Mesothelial cell of epicardium (in vitro differentiated cells): Measurements from ENCODE around the gene EIF1. TPM values are rescaled to one million over a fixed set of nuclear protein-coding genes. Genes with fewer than 3 reads are reported as not detected.

Source experiments
- DNase-seq, 2 experiments: peaks; one replicate each; pipeline ENCODE4 v3.0.0; 2021; ENCODE audit warnings: low spot score in 2 of 2; ENCODE audit not compliant: unreplicated experiment in 2 of 2
- H3K27ac Mint-ChIP-seq: 2 replicates; pipeline ENCODE4 v1.8.0; 2021; ENCODE audit warnings: mixed read lengths
- H3K27me3 Mint-ChIP-seq: 2 replicates; pipeline ENCODE4 v1.8.0; 2021; ENCODE audit warnings: low read depth, mixed read lengths
- H3K36me3 Mint-ChIP-seq: 2 replicates; pipeline ENCODE4 v1.8.0; 2021; ENCODE audit warnings: mixed read lengths
- H3K4me1 Mint-ChIP-seq: 2 replicates; pipeline ENCODE4 v1.8.0; 2021; ENCODE audit warnings: mixed read lengths
- H3K4me3 Mint-ChIP-seq: 2 replicates; pipeline ENCODE4 v1.8.0; 2021; ENCODE audit warnings: mild to moderate bottlenecking, moderate library complexity, mixed read lengths
- H3K9me3 Mint-ChIP-seq: 2 replicates; pipeline ENCODE4 v1.8.0; 2021; ENCODE audit warnings: mixed read lengths
- total RNA-seq: library from RNA; stranded (reverse); gene quantifications from 3 replicates; pipeline ENCODE4 v1.2.1, GENCODE V29; 2021
- TF ChIP-seq, protein P1 (sequence below): fragments of 200-600 bp; sonication (generic); IDR thresholded peaks from one replicate; pipeline ENCODE4 v1.5.0; 2021; ENCODE audit warnings: antibody characterized with exemption; ENCODE audit not compliant: unreplicated experiment

EIF1 gene
- total RNA-seq, 1 donor from 2014 or later, result 606 TPM

DNA sequence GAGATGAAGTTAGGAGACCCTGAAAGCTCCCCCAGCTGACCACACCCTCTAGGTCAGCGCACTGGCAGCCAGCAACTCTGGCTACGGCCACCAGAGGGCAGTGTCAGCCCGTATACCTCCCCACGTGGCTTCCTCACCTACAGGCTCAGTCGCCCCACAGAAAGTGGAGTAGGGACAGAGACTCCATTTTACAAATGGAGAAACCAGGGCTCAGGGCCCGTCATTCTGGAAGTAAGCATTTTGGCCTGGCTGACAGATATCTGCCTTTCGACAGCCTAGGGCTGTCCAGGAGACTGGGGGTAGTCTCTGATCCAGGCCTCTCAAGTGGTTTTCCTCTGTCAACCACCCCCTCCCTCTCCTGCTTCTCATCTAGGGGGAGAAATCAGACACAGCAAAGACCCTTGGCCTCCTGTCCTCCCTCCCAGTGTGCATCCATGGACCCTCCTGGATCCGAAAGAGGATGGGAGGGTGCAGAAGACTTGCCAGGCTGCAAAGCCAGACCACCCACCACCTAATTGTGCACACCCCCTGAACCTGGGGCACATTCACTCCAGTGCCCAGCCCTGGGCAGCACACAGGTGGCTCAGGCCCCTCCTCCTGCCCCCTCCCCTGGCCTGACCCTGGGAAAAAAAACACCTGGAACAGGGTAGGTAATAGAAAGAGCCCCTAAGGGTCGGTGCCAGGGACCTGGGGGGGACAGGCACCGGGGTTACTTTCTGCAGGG is 49.6 kb downstream of the EIF1 start:
- Mint-ChIP-seq H3K4me3 (no peak overlapping the region), H3K27ac (peak overlapping the region; percentile 47), H3K4me1 (peaks cover 16% of the 10 kb centered on the region), H3K9me3 (no peaks in the 10 kb centered on the region), H3K27me3 (peaks cover 47% of the 10 kb centered on the region), H3K36me3 (no peaks in the 10 kb centered on the region)
- TF ChIP-seq, protein P1, sequence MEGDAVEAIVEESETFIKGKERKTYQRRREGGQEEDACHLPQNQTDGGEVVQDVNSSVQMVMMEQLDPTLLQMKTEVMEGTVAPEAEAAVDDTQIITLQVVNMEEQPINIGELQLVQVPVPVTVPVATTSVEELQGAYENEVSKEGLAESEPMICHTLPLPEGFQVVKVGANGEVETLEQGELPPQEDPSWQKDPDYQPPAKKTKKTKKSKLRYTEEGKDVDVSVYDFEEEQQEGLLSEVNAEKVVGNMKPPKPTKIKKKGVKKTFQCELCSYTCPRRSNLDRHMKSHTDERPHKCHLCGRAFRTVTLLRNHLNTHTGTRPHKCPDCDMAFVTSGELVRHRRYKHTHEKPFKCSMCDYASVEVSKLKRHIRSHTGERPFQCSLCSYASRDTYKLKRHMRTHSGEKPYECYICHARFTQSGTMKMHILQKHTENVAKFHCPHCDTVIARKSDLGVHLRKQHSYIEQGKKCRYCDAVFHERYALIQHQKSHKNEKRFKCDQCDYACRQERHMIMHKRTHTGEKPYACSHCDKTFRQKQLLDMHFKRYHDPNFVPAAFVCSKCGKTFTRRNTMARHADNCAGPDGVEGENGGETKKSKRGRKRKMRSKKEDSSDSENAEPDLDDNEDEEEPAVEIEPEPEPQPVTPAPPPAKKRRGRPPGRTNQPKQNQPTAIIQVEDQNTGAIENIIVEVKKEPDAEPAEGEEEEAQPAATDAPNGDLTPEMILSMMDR, result peak; percentile 97
- DNase-seq, result peak; percentile 67 to 88

DNA sequence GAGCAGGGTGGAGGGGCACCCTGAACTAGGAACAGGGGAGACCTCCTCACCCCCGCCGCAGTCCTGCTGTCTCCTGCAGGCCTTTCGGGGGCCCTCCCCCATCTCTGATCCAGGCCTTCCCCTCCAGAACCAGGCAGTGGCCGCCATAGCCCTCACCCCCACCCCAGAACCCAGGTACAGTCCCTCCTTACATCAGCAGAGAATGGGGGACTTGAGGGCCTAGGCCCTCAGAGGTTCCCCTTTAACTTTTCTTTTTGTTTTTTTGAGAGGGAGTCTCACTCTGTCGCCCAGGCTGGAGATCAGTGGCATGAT is 50.1 kb downstream of the EIF1 start:
- peaks cover 43% of the 10 kb centered on the region for H3K27me3 Mint-ChIP-seq
- no peaks in the 10 kb centered on the region for H3K9me3 Mint-ChIP-seq
- TF ChIP-seq, protein P1, result no peak
- no peaks in the 10 kb centered on the region for H3K36me3 Mint-ChIP-seq
- H3K27ac Mint-ChIP-seq, result no peak overlapping the region
- H3K4me1 Mint-ChIP-seq, result peaks cover 14% of the 10 kb centered on the region
- DNase-seq, result no peak
- H3K4me3 Mint-ChIP-seq, result no peak overlapping the region

GRCh38 chr17:41739661-41740352 is 51.1 kb downstream of the EIF1 start:
- TF ChIP-seq, protein P1, result no peak
- Mint-ChIP-seq H3K27ac (peak overlapping the region; percentile 68), H3K36me3 (no peaks in the 10 kb centered on the region), H3K27me3 (peaks cover 32% of the 10 kb centered on the region), H3K4me1 (peaks cover 14% of the 10 kb centered on the region), H3K4me3 (no peak overlapping the region), H3K9me3 (no peaks in the 10 kb centered on the region)
- no peak for DNase-seq

- Mint-ChIP-seq H3K9me3 (no peaks in the 10 kb centered on the region), H3K36me3 (no peaks in the 10 kb centered on the region), H3K4me3 (no peak overlapping the region), H3K4me1 (peaks cover 11% of the 10 kb centered on the region), H3K27ac (no peak overlapping the region), H3K27me3 (peaks cover 25% of the 10 kb centered on the region)
- TF ChIP-seq, protein P1, result no peak
- DNase-seq, result no peak
These were observed 51.8 kb downstream of the EIF1 start for GRCh38 chr17:41740506-41740905.

DNA sequence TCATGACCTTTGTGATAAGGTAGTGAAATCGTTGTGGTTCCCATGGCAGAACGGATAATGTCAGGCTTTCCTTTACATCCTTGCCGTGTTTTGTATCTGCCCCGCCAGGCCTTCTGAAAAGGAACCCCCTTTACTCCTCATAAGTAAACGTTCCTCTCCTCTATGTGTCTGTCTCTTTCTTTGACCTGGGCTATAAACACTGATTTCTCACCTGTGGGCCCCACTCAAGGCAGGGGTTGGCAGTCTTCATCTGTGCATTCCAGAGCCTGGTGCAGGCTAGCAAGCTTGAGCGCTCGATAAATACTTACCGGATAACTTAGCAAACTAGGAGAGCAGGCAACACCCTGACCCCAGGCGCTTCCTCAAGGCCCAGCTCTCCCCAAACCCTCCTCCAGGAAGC is 53.0 kb downstream of the EIF1 start:
- Mint-ChIP-seq H3K27ac (no peak overlapping the region), H3K36me3 (no peaks in the 10 kb centered on the region), H3K9me3 (no peaks in the 10 kb centered on the region), H3K27me3 (peaks cover 13% of the 10 kb centered on the region), H3K4me3 (no peak overlapping the region), H3K4me1 (peaks cover 11% of the 10 kb centered on the region)
- DNase-seq, result no peak
- TF ChIP-seq, protein P1, result no peak

Other genes starting within 250 kb of the EIF1 start
- gene KRT38, start 247.9 kb upstream of the EIF1 start, total RNA-seq, result not detected in 3 replicates
- not detected in 3 replicates for gene KRT32, start 221.5 kb upstream of the EIF1 start, total RNA-seq
- not detected in 3 replicates for gene KRT35, start 207.7 kb upstream of the EIF1 start, total RNA-seq
- not detected in 3 replicates for gene KRT36, start 199.0 kb upstream of the EIF1 start, total RNA-seq
- gene KRT13, start 183.3 kb upstream of the EIF1 start, total RNA-seq, result 5.3 to 7.0 TPM (median 6.3 TPM) in 3 replicates
- 8.5 to 10.2 TPM (median 8.7 TPM) in 3 replicates for gene KRT15, start 170.0 kb upstream of the EIF1 start, total RNA-seq
- gene KRT19, start 160.6 kb upstream of the EIF1 start, total RNA-seq, result 366 to 377 TPM (median 368 TPM) in 3 replicates
- gene KRT9, start 116.8 kb upstream of the EIF1 start, total RNA-seq, result not detected in 3 replicates
- 0.45 TPM in 1 of 3 replicates, not detected in the others for gene KRT14, start 102.0 kb upstream of the EIF1 start, total RNA-seq
- 0.40 to 0.79 TPM (median 0.40 TPM) in 3 replicates for gene KRT16, start 76.1 kb upstream of the EIF1 start, total RNA-seq
- 221 to 238 TPM (median 232 TPM) in 3 replicates for gene KRT17, start 64.3 kb upstream of the EIF1 start, total RNA-seq
- not detected in 3 replicates for gene GAST, start 23.4 kb downstream of the EIF1 start, total RNA-seq
- 0.44 to 0.66 TPM (median 0.45 TPM) in 3 replicates for gene HAP1, start 45.8 kb downstream of the EIF1 start, total RNA-seq
- 202 to 207 TPM (median 205 TPM) in 3 replicates for gene JUP, start 97.8 kb downstream of the EIF1 start, total RNA-seq
- 61.0 to 62.0 TPM (median 62.0 TPM) in 3 replicates for gene P3H4, start 123.1 kb downstream of the EIF1 start, total RNA-seq
- 369 to 401 TPM (median 371 TPM) in 3 replicates for gene FKBP10, start 124.1 kb downstream of the EIF1 start, total RNA-seq
- 68.5 to 75.5 TPM (median 69.6 TPM) in 3 replicates for gene NT5C3B, start 147.3 kb downstream of the EIF1 start, total RNA-seq
- 0.16 to 0.27 TPM in 2 of 3 replicates, not detected in the other for gene KLHL10, start 148.9 kb downstream of the EIF1 start, total RNA-seq
- 21.4 to 22.1 TPM (median 21.9 TPM) in 3 replicates for gene KLHL11, start 176.5 kb downstream of the EIF1 start, total RNA-seq
- gene ACLY, start 230.1 kb downstream of the EIF1 start, total RNA-seq, result 126 to 133 TPM (median 130 TPM) in 3 replicates
- gene ODAD4, start 241.7 kb downstream of the EIF1 start, total RNA-seq, result 1.3 to 2.1 TPM (median 1.7 TPM) in 3 replicates